ENCODE data around the gene HTRA3.

Gene HTRA3

GRCh38 chr4:8291701-8292477 is 22.3 kb downstream of the HTRA3 start:
- in situ Hi-C loops (cut with HindIII; ENCODE audit: low pct_ligation_motif_present, low sequenced_read_pairs): no loop called here
- Histone ChIP-seq H3K27ac (no peak overlapping the region), H3K4me3 (ENCODE audit: low read depth, low read length) (no peak overlapping the region), H3K36me3 (replicated peaks) (no peaks in the 10 kb centered on the region), H3K27me3 (replicated peaks) (no peaks in the 10 kb centered on the region)
- no peak for DNase-seq
- TF ChIP-seq CTCF (IDR thresholded peaks at IDR 0.05; ENCODE audit: low read depth, low read length, missing control alignments): no peak

DNA sequence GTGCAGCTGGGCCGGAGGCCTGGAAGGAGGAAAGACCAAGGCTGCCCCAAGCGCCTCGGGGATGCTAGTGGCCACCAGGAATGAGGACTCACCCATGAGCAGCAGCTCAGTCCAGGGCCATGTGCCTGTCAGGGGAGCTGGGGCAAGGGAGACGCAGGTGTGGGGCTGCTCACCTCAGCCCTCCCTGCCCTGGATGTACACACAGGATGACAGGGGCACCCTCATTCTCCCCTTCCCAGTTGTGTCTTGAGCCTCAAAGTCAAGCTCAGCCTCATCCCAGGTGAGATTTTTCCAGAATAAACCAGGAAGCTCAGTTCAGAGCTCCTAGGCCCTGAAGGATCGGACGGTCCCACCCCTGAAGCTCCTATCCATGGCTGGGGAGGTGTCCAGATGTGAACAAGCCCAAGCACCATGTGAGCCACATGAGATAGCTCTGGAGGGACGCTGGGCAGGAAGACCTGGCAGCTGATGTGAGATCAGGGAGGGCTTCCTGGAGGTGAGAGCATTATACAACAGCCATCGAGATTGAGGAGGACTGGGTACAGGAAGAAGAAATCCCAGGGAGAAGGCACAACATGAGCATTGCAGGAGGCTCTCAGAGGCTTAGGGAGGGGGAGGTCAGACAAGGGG is 23.0 kb downstream of the HTRA3 start:
- no peak for TF ChIP-seq CTCF (IDR thresholded peaks at IDR 0.05; ENCODE audit: low read depth, low read length, missing control alignments)
- in situ Hi-C loops (cut with HindIII; ENCODE audit: low pct_ligation_motif_present, low sequenced_read_pairs): no loop called here
- no peak overlapping the region for H3K27ac ChIP-seq
- H3K27me3 ChIP-seq (replicated peaks): no peaks in the 10 kb centered on the region
- no peaks in the 10 kb centered on the region for H3K36me3 ChIP-seq (replicated peaks)
- no peak overlapping the region for H3K4me3 ChIP-seq (ENCODE audit: low read depth, low read length)
- DNase-seq: no peak

- no peak overlapping the region for H3K4me3 ChIP-seq (ENCODE audit: low read depth, low read length)
Observed at GRCh38 chr4:8293131-8293975, 23.8 kb downstream of the HTRA3 start.

GRCh38 chr4:8294036-8294435 is 24.5 kb downstream of the HTRA3 start:
- H3K27me3 ChIP-seq (replicated peaks): no peaks in the 10 kb centered on the region
- no peaks in the 10 kb centered on the region for H3K36me3 ChIP-seq (replicated peaks)
- no peak for TF ChIP-seq CTCF (IDR thresholded peaks at IDR 0.05; ENCODE audit: low read depth, low read length, missing control alignments)
- no peak overlapping the region for H3K27ac ChIP-seq
- DNase-seq: no peak
- H3K4me3 ChIP-seq (ENCODE audit: low read depth, low read length): no peak overlapping the region
- in situ Hi-C loops (cut with HindIII; ENCODE audit: low pct_ligation_motif_present, low sequenced_read_pairs): no loop called here

More at GRCh38 chr4:8293131-8293975, 23.8 kb downstream of the HTRA3 start:
- no peak for TF ChIP-seq CTCF (IDR thresholded peaks at IDR 0.05; ENCODE audit: low read depth, low read length, missing control alignments)
- H3K36me3 ChIP-seq (replicated peaks): no peaks in the 10 kb centered on the region
- DNase-seq: no peak
- in situ Hi-C loops (cut with HindIII; ENCODE audit: low pct_ligation_motif_present, low sequenced_read_pairs): no loop called here
- H3K27me3 ChIP-seq (replicated peaks): no peaks in the 10 kb centered on the region
- no peak overlapping the region for H3K27ac ChIP-seq

GRCh38 chr4:8294775-8295174 is 25.2 kb downstream of the HTRA3 start:
- no peak for DNase-seq
- in situ Hi-C loops (cut with HindIII; ENCODE audit: low pct_ligation_motif_present, low sequenced_read_pairs): no loop called here
- no peak overlapping the region for H3K4me3 ChIP-seq (ENCODE audit: low read depth, low read length)
- no peak overlapping the region for H3K27ac ChIP-seq
- H3K27me3 ChIP-seq (replicated peaks): no peaks in the 10 kb centered on the region
- no peak for TF ChIP-seq CTCF (IDR thresholded peaks at IDR 0.05; ENCODE audit: low read depth, low read length, missing control alignments)
- no peaks in the 10 kb centered on the region for H3K36me3 ChIP-seq (replicated peaks)
